Astrocyte (in vitro differentiated cells and primary cell): ENCODE results near the gene DCUN1D2. TPM values are rescaled to one million over a fixed set of nuclear protein-coding genes. Genes with fewer than 3 reads are reported as not detected.

Experiments
- DNase-seq: peaks from one replicate; pipeline ENCODE4 v3.0.0-alpha.2; 2010; ENCODE audit warnings: low read depth
- FAIRE-seq: peaks from 2 replicates; lab custom pipeline; 2011; peaks lifted over from hg19 to GRCh38; lab: Jason Lieb, UNC
- H2AFZ ChIP-seq: 2 replicates; pipeline ENCODE4 v1.6.0; 2012; ENCODE audit warnings: low read depth, low read length, inconsistent platforms
- H3K27ac ChIP-seq: 2 replicates; pipeline ENCODE4 v1.5.1; 2011; ENCODE audit warnings: low read depth, low read length, inconsistent platforms
- H3K27me3 ChIP-seq: 2 replicates; pipeline ENCODE4 v1.6.0; 2011; ENCODE audit warnings: low read length, inconsistent platforms; ENCODE audit not compliant: insufficient read depth
- H3K36me3 ChIP-seq: 2 replicates; pipeline ENCODE4 v1.5.1; 2011; ENCODE audit warnings: low read length, inconsistent platforms; ENCODE audit not compliant: insufficient read depth
- H3K4me1 ChIP-seq: 2 replicates; pipeline ENCODE4 v1.5.1; 2011; ENCODE audit warnings: low read length, inconsistent platforms; ENCODE audit not compliant: insufficient read depth
- H3K4me2 ChIP-seq: 2 replicates; pipeline ENCODE4 v1.6.0; 2012; ENCODE audit warnings: low read length, inconsistent platforms
- H3K4me3 ChIP-seq: 2 replicates; pipeline ENCODE4 v1.5.1; 2011; ENCODE audit warnings: low read depth, mild to moderate bottlenecking, low read length, inconsistent platforms; ENCODE audit not compliant: insufficient read depth
- H3K79me2 ChIP-seq: 2 replicates; pipeline ENCODE4 v1.6.0; 2012; ENCODE audit warnings: mild to moderate bottlenecking, low read length, inconsistent platforms; ENCODE audit not compliant: insufficient read depth
- H3K9ac ChIP-seq: 2 replicates; pipeline ENCODE4 v1.6.0; 2012; ENCODE audit warnings: mild to moderate bottlenecking, low read length, inconsistent platforms
- H3K9me3 ChIP-seq: 2 replicates; pipeline ENCODE4 v1.5.1; 2012; ENCODE audit warnings: low read depth, mild to moderate bottlenecking, low read length, inconsistent platforms; ENCODE audit not compliant: insufficient read depth
- H4K20me1 ChIP-seq: 2 replicates; pipeline ENCODE4 v1.6.0; 2012; ENCODE audit warnings: low read length, inconsistent platforms; ENCODE audit not compliant: insufficient read depth
- H3K27ac Mint-ChIP-seq: one replicate; pipeline ENCODE4 v1.8.0; 2021; ENCODE audit warnings: mild to moderate bottlenecking, mixed read lengths; ENCODE audit not compliant: unreplicated experiment
- H3K27me3 Mint-ChIP-seq: one replicate; pipeline ENCODE4 v1.8.0; 2021; ENCODE audit warnings: low read depth, mixed read lengths; ENCODE audit not compliant: unreplicated experiment
- H3K36me3 Mint-ChIP-seq: one replicate; pipeline ENCODE4 v1.8.0; 2021; ENCODE audit warnings: low read depth, mixed read lengths; ENCODE audit not compliant: unreplicated experiment
- H3K4me1 Mint-ChIP-seq: one replicate; pipeline ENCODE4 v1.8.0; 2021; ENCODE audit warnings: low read depth, mixed read lengths; ENCODE audit not compliant: unreplicated experiment
- H3K4me3 Mint-ChIP-seq: one replicate; pipeline ENCODE4 v1.8.0; 2021; ENCODE audit warnings: mild to moderate bottlenecking, moderate library complexity, mixed read lengths; ENCODE audit not compliant: unreplicated experiment
- H3K9me3 Mint-ChIP-seq: one replicate; pipeline ENCODE4 v1.8.0; 2021; ENCODE audit warnings: mild to moderate bottlenecking, mixed read lengths; ENCODE audit not compliant: unreplicated experiment
- CTCF ChIP-seq: IDR thresholded peaks from 2 replicates; pipeline ENCODE4 v1.5.1; 2011; ENCODE audit warnings: low read depth, mild to moderate bottlenecking, inconsistent platforms, low read length, moderate library complexity; ENCODE audit not compliant: insufficient read depth
- EZH2 ChIP-seq: IDR thresholded peaks from 2 replicates; pipeline ENCODE4 v1.6.1; 2012; ENCODE audit warnings: mild to moderate bottlenecking, low read length, inconsistent platforms; ENCODE audit not compliant: insufficient read depth
- total RNA-seq: library from RNA; stranded (reverse); gene quantifications from 2 replicates; pipeline ENCODE4 v1.2.1, GENCODE V29; 2021

The DCUN1D2 gene
- total RNA-seq, 1 donor from 2014 or later = 16.3 TPM

GRCh38 chr13:113428871-113429607 lies 61.5 kb downstream of the DCUN1D2 start:
- Histone ChIP-seq H3K27ac (no peak overlapping the region), H3K27me3 (no peaks in the 10 kb centered on the region), H3K36me3 (no peaks in the 10 kb centered on the region), H3K79me2 (no peaks in the 10 kb centered on the region), H3K4me1 (no peaks in the 10 kb centered on the region), H3K4me3 (no peak overlapping the region), H3K9ac (no peak overlapping the region), H2AFZ (no peak overlapping the region), H3K4me2 (no peak overlapping the region), H3K9me3 (no peaks in the 10 kb centered on the region), H4K20me1 (no peaks in the 10 kb centered on the region)
- DNase-seq = no peak
- peaks cover 5% of the 10 kb centered on the region for H3K27me3 Mint-ChIP-seq
- H3K4me3 Mint-ChIP-seq = no peak overlapping the region
- TF ChIP-seq EZH2 (no peak), CTCF (no peak)
- H3K4me1 Mint-ChIP-seq = peaks cover 6% of the 10 kb centered on the region
- H3K9me3 Mint-ChIP-seq = no peaks in the 10 kb centered on the region
- peaks cover 9% of the 10 kb centered on the region for H3K36me3 Mint-ChIP-seq
- FAIRE-seq = no peak
- peak overlapping the region; percentile 26 for H3K27ac Mint-ChIP-seq

- no peak overlapping the region for H2AFZ ChIP-seq
- no peaks in the 10 kb centered on the region for H3K79me2 ChIP-seq
Measured at GRCh38 chr13:113428469-113428865, 62.0 kb downstream of the DCUN1D2 start.

More at GRCh38 chr13:113428469-113428865, 62.0 kb downstream of the DCUN1D2 start:
- Mint-ChIP-seq H3K4me1 (peaks cover 6% of the 10 kb centered on the region), H3K27ac (peak overlapping the region; percentile 53), H3K27me3 (peaks cover 5% of the 10 kb centered on the region), H3K36me3 (peaks cover 9% of the 10 kb centered on the region), H3K4me3 (no peak overlapping the region), H3K9me3 (no peaks in the 10 kb centered on the region)
- Histone ChIP-seq H3K4me1 (no peaks in the 10 kb centered on the region), H3K9me3 (no peaks in the 10 kb centered on the region), H3K27ac (no peak overlapping the region), H3K4me2 (no peak overlapping the region), H3K4me3 (no peak overlapping the region), H3K27me3 (no peaks in the 10 kb centered on the region), H3K36me3 (no peaks in the 10 kb centered on the region), H3K9ac (no peak overlapping the region), H4K20me1 (no peaks in the 10 kb centered on the region)
- no peak for FAIRE-seq
- DNase-seq = no peak
- TF ChIP-seq CTCF = no peak
- TF ChIP-seq EZH2 = no peak
